Measurements from ENCODE around the gene NATD1.

Gene NATD1

DNA sequence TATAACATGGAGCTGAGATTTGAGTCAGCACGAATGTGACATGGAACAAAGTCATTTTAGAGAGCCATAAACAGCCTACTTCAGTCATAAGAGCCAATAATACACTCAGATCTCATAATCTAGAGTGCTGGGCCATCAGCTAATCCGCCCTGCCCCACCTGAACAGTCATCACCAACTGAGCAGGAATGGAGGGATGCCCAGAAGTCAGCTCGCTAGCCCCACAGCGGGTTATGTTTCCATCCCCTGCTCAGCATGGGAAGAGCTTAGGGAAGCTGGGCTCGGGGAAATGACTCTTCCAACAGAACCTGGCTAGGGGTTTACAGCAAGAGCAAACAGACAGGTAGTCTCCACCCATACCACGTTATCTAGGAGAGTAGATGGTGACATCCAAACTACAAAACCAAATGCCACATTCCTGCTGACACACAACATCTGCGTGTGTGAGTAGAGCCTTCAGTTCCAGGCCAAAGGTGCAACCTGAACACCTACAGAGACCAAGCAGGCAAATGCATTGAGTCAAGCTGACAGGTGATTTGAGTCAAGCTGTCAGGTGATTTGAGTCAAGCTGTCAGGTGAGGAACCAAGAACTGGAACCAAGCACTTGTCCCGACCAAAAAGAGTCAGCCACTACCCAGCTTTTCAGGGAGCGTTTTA is 41.3 kb downstream of the NATD1 start:
- peak overlapping the region; percentile 93 for H3K4me3 ChIP-seq (replicated peaks; ENCODE audit: low read depth, low read length)

DNA sequence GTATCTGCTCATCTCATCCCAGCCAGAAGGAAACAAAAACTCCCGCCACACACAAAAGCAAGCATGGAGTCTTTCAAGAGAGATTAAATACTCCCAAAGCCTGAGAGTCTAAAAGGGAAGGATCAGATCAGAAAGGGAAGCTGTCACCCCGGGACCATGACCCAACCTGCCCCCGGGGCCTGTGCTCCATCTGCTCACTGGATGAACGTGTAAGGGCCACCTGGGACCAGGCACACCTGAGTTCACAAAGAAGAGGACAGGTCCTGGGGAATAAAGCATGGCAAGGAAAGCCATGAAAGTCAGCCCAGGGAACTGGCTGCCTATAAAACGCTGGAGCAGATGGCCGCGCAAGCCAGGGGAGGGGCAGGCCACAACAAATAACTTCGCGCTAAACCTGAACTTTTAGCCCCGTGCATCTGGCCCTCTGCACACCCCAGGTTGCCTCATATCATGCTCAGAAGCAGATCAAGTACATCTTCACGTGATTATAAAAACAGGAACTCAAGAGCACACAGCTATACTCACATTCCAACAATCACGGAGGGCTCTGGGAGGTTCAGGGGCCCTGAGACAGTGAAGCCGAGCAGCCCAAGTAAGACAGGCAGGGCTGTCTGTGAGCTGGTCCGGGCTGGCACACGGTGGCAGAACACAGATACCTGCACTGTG is 42.7 kb downstream of the NATD1 start:
- DNase-seq (ENCODE audit: extremely low read depth, insufficient read length) = no peak
- no peak overlapping the region for H3K4me3 ChIP-seq (replicated peaks; ENCODE audit: low read depth, low read length)
- peaks cover 20% of the 10 kb centered on the region for H3K36me3 ChIP-seq (ENCODE audit: control insufficient read depth, insufficient read depth, low read length)
- TF ChIP-seq, protein P1, sequence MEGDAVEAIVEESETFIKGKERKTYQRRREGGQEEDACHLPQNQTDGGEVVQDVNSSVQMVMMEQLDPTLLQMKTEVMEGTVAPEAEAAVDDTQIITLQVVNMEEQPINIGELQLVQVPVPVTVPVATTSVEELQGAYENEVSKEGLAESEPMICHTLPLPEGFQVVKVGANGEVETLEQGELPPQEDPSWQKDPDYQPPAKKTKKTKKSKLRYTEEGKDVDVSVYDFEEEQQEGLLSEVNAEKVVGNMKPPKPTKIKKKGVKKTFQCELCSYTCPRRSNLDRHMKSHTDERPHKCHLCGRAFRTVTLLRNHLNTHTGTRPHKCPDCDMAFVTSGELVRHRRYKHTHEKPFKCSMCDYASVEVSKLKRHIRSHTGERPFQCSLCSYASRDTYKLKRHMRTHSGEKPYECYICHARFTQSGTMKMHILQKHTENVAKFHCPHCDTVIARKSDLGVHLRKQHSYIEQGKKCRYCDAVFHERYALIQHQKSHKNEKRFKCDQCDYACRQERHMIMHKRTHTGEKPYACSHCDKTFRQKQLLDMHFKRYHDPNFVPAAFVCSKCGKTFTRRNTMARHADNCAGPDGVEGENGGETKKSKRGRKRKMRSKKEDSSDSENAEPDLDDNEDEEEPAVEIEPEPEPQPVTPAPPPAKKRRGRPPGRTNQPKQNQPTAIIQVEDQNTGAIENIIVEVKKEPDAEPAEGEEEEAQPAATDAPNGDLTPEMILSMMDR (IDR thresholded peaks at IDR 0.05; ENCODE audit: insufficient read depth, low read length, poor library complexity, severe bottlenecking) = no peak
- H3K27me3 ChIP-seq (replicated peaks; ENCODE audit: control insufficient read depth, insufficient read depth, low read length) = no peaks in the 10 kb centered on the region

More for the DNA sequence above, 41.3 kb downstream of the NATD1 start:
- Histone ChIP-seq H3K36me3 (ENCODE audit: control insufficient read depth, insufficient read depth, low read length) (peaks cover 20% of the 10 kb centered on the region), H3K27me3 (replicated peaks; ENCODE audit: control insufficient read depth, insufficient read depth, low read length) (no peaks in the 10 kb centered on the region)
- no peak for DNase-seq (ENCODE audit: extremely low read depth, insufficient read length)
- TF ChIP-seq, protein P1 (IDR thresholded peaks at IDR 0.05; ENCODE audit: insufficient read depth, low read length, poor library complexity, severe bottlenecking) = no peak

DNA sequence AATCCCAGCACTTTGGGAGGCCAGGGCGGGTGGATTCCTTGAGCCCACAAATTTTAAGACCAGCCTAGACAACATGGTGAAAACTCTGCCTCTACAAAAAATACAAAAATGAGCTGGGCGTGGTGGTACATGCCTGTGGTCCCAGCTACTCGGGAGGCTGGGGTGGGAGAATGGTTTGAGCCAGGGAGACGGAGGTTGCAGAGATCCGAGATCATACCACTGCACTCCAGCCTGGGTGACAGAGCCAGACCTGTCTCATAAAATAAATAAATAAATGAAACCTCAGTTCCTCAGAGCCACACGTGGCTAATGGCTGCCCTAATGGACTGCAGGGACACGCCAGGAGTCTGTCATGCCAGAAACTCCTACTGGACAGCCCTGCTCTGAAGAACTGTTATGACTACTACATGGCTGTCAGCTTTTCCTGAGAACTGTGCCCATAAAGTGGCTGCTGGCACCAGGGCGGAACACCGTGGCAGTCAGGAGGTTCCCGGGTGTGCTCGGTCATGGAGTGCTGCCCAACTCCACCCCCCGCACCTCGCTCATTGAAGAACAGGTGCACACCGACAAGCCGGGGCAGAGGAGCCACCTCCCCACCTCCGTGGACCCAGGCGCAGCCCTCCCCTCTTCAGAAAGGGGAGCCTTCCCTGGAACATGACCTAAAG is 43.6 kb downstream of the NATD1 start:
- TF ChIP-seq, protein P1 (IDR thresholded peaks at IDR 0.05; ENCODE audit: insufficient read depth, low read length, poor library complexity, severe bottlenecking) = no peak
- H3K36me3 ChIP-seq (ENCODE audit: control insufficient read depth, insufficient read depth, low read length) = peaks cover 20% of the 10 kb centered on the region

DNA sequence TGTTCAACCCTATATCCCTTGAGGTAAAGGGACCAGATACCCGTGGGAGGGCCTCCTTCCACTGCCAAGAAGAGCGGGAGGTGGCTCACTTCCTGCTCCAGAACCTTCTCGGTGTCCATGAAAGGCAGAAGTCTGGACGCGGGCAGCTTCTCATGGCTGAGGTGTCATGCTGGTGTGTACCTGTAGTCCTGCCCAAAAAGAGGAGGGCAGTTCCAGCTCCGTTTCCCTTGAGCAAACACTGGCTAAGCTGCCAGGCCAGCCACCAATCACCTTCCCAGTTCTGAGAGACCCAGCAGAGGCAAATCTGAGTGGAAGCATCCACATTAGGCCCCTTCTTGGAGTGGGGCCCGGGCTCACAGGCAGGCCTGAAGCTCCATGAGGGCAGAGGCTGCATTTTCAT is 44.9 kb downstream of the NATD1 start:
- TF ChIP-seq, protein P1 (IDR thresholded peaks at IDR 0.05; ENCODE audit: insufficient read depth, low read length, poor library complexity, severe bottlenecking) = no peak
- Histone ChIP-seq H3K36me3 (ENCODE audit: control insufficient read depth, insufficient read depth, low read length) (peaks cover 20% of the 10 kb centered on the region), H3K4me3 (replicated peaks; ENCODE audit: low read depth, low read length) (no peak overlapping the region), H3K27me3 (replicated peaks; ENCODE audit: control insufficient read depth, insufficient read depth, low read length) (no peaks in the 10 kb centered on the region)
- no peak for DNase-seq (ENCODE audit: extremely low read depth, insufficient read length)

More for the DNA sequence above, 43.6 kb downstream of the NATD1 start:
- Histone ChIP-seq H3K4me3 (replicated peaks; ENCODE audit: low read depth, low read length) (no peak overlapping the region), H3K27me3 (replicated peaks; ENCODE audit: control insufficient read depth, insufficient read depth, low read length) (no peaks in the 10 kb centered on the region)
- no peak for DNase-seq (ENCODE audit: extremely low read depth, insufficient read length)

DNA sequence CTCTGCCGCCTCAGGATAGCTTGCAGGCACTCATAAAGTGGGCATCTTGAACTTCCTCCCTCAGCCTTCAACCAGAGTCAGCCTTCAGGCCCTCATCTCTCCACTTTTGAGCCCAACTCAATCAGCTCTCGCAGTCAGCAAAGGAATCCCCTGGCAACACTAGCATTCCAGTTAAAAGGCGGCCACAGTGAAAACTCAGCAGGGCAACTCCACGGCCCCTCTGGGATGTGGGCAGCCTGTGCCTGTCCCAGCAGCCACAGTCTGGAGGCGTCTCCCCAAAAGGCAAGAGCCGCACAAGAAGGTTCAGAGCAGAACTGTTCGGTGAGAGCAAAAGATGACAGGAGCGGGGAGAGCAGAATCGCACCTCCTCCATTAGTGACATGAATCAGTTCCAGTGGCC is 48.3 kb downstream of the NATD1 start:
- Histone ChIP-seq H3K27me3 (replicated peaks; ENCODE audit: control insufficient read depth, insufficient read depth, low read length) (no peaks in the 10 kb centered on the region), H3K36me3 (ENCODE audit: control insufficient read depth, insufficient read depth, low read length) (peaks cover 7% of the 10 kb centered on the region), H3K4me3 (replicated peaks; ENCODE audit: low read depth, low read length) (no peak overlapping the region)
- TF ChIP-seq, protein P1 (IDR thresholded peaks at IDR 0.05; ENCODE audit: insufficient read depth, low read length, poor library complexity, severe bottlenecking) = no peak
- no peak for DNase-seq (ENCODE audit: extremely low read depth, insufficient read length)
